HuH-7 (cell line): ENCODE data around the gene MYBPH.
A peak's percentile ranks its signal among the peaks of the same experiment; 100 is the strongest.

Source experiments
- DNase-seq: peaks from one replicate; pipeline ENCODE4 v3.0.0; 2011; ENCODE audit warnings: low spot score

Gene MYBPH

DNA sequence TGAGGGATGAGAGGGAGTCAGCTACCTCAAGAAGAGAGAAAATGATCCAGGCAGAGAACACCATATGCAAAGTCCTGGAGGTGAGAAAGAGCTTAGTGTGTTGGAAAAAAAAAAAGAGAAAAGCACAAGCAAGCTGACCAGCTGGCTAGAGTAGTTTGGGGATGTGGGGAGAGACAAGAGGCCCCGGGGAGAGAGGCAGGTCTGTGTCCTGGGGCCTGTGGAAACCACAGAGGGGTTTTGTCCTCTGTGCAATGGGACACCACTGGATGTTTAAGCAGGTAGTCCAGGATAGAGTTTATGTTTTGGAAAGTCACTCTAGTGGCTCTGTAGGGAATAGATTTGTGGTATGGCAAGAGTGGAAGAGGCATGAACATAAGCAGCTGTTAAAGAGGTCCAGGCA is 25.3 kb upstream of the MYBPH start:
- DNase-seq = no peak

GRCh38 chr1:203199816-203200571 is 24.4 kb upstream of the MYBPH start:
- peak; percentile 34 for DNase-seq

- no peak for DNase-seq
These were observed 23.8 kb upstream of the MYBPH start for GRCh38 chr1:203199481-203199815.

DNA sequence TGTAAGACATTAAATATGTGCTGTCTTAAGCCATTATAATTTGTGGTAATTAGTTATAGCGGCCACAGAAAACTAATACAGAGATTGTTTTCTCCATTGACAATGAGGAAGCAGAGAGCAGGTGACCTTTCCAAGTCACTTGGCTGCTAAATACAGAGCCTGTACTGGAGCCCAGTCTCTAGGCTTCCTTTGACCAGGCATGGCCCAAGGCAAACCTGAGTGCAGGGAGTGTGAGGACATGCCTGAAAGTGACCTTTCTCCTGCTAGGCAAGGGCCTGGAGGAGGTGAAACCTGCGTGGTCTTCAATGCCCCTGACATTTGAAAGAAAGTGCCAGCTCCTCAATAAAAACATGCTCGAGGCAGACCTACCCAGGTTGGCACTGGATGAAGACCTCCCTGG is 23.4 kb upstream of the MYBPH start:
- no peak for DNase-seq

DNA sequence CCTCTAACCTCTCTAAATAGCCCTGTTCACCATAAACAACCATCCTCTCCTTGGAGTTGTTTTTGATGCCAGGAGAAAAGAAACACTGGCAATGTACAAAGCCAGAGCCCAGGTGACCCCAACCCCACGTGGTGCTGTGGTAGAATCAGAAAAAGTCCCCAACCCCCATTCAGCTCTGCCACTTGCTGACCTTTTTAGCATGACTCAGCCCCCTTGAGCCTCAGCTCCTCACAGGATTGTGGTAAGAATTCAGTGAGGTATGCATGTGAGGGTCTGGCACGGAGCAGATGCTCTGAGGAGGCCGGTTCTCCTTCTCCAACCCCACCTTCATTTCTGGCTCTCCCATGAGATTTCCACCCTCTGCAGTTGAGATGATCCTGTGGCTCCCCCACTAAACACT is 22.0 kb upstream of the MYBPH start:
- no peak for DNase-seq

DNA sequence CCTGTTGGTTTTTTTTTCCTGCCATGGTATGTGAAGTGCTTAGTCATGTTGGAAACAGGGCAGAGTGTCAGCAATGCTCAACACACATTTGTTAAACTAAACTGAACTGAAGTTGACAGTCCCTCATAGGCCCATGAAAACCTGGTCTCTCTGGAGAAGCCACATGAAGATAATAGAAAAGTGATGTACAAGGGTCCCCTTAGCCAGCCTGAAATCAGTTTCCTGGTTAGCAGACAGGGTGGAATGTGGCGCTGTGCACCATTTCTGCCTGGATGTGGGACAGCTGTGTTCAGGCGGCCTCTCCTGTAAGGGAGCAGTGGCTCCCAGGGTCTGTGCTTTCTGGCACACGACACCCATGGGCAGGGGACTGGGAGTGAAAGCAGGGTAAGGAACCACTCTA is 20.7 kb upstream of the MYBPH start:
- no peak for DNase-seq

GRCh38 chr1:203190949-203191348 is 15.3 kb upstream of the MYBPH start:
- no peak for DNase-seq

- DNase-seq = no peak
These were observed 14.3 kb upstream of the MYBPH start for GRCh38 chr1:203189951-203190352.

DNA sequence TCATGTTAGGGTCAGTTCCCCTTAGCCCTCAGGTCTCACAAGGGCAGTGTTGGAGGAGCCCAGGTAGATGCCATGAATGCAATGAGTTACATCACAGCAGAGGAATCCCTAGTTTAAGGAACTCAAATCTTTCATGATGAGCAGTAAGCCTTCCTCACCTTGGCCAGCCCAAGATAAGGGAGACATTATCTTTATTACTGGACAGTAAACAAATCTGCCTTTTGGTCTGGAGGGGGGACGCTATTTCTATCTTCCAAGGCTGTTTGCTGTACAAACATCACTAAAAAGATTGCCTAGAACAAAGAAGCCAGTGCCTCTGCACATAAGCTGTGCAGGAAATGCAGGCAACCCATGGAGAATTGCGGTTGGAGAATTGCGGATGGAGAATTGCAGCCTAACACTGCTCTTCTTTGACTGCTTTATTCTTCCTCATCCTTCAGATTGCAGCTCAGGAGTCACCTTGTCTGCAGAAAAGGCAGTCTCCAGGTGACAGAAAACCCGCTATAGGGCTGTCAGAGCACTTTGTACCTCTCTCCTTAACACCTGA is 13.1 kb upstream of the MYBPH start:
- DNase-seq = peak; percentile 61

- DNase-seq = no peak
These were observed 12.2 kb upstream of the MYBPH start for GRCh38 chr1:203187689-203188264.

DNA sequence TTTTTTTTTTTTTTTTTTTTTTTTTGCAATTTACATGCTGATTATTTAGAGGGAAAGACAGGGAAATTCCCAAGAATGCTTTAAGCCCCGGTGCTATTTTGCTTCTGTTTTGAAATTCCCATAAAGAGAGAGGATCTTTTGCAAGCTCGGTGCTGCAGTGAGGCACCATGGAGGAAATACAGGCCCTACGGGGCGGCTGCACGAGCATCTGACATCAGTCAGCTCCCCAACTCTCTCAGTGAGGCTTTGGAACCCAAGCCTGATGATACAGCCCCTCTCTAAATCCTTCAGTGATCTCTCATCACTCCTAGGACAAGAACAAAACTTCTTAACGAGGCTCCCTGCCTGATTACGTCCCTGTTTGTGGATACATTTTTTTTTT is 11.7 kb upstream of the MYBPH start:
- DNase-seq = no peak

GRCh38 chr1:203186446-203187303 is 11.0 kb upstream of the MYBPH start, which contains the start of gene CHI3L1:
TSS of gene CHI3L1 (minus strand) at chr1:203186704. CDS start at chr1:203186623, 81 bp downstream.
- no peak for DNase-seq

- DNase-seq = no peak
These were observed 10.4 kb upstream of the MYBPH start for GRCh38 chr1:203186091-203186445.

GRCh38 chr1:203185585-203185984 is 10.0 kb upstream of the MYBPH start:
- DNase-seq = no peak

DNA sequence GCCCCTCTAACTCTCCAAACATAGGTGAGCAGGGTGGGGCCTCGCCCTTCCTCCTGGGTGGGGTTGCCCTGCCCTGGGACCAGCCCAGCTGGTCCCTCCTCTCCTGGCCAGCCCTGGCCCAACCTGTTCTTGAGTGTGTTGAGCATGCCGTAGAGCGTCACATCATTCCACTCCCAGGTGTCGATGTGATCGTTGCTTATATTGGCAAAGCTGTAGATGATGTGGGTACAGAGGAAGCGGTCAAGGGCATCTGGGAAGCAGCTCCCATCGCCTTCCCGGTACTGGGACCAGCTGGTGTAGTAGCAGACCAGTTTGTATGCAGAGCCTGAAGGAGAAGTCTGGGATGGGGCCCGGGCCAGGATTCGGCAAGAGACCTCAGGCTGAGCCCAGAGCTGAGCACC is 9.4 kb upstream of the MYBPH start:
- no peak for DNase-seq

DNA sequence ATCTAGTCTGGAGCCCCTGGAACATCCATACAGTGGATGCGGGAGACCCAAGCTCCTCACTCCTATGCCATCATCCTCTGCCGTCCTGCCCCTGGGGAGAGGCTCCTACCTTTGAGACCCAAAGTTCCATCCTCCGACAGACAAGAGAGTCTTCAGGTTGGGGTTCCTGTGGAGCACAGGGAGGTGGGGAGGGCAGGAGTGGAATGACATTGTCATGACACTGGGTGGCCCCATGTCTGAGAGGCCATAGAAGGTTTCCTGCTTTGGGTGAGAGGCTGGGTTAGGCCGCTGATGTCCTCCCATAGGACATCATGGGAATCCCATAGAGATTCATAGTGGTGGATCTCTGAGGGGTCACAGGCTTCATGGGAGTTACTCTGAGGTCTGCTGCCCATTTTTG is 8.8 kb upstream of the MYBPH start:
- no peak for DNase-seq

GRCh38 chr1:203183828-203184227 is 8.2 kb upstream of the MYBPH start:
- no peak for DNase-seq

DNA sequence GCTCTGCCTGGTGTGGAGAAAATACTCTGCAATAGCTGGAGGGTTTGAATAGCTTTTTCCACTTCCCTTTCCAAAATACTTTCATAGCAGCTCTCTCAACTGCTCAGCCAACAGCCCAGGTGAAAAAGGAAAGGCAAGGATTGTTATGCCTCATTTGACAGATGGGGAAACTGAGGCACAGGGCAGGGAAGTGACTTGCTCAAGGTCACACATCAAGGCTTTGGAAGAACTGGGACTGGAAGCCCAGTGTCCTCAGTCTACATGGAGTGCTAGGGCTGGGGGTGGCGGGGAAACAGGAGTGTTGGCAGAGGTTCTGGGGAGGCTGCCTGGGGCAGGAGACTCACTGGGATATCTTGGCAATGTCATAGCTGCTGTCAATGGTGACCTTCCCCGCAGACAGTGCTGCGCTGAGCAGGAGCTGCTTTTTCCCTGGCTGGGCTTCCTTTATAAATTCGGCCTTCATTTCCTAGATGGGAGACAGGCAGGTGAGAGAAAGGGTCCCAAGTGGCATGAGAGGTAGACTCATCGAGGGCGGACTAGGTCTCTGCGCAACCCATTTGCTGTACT is 6.8 kb upstream of the MYBPH start:
- DNase-seq = no peak

DNA sequence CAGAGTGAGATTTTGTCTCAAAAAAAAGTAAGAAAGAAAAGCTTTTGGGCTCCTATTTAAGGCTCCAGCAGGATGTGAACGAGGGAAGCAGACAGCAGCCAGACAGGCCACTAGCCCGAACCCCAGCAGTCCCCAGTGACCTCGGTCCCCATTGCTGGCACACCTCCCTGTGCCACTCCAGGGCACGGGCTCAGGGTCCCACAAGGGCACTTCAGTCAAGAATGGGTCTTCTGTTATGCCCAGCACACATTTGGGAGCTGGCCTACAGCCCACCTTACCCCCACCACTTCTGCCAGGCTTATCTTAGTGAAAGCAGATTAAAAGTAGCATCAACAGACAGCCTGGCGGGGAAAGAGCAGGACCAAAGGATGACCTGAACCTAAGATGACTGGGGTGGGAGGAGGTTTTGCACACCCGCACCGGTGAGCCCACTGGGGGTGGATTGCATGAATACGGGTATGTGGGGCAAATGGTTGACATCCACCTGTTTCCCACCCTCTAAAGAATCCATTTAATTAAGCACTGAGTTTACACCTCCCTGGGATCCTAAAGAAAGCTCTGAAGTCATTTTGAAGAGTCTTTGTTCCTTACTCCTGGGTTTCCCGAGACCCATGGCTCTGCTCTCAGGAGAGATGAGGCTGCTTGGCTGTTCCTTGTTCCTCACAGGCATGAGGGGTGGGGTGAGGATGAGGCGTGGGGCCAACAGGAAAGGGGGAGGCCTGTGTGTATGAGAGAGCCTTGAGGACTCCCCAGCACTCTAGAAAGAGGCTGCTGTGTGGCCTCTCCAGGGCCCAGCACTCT is 6.2 kb upstream of the MYBPH start:
- no peak for DNase-seq

GRCh38 chr1:203180611-203181330 is 5.1 kb upstream of the MYBPH start:
- no peak for DNase-seq

- no peak for DNase-seq
These were observed 4.0 kb upstream of the MYBPH start for GRCh38 chr1:203179667-203180005.
